T-cell (primary cell): ENCODE data around the gene SMU1. TPM values are rescaled to one million over a fixed set of nuclear protein-coding genes. Genes with fewer than 3 reads are reported as not detected.
A peak's percentile ranks its signal among the peaks of the same experiment; 100 is the strongest.

Experiments used
- ATAC-seq, 4 experiments: fragments of 200-7000 bp in 3 of 4; fragments of 150-1000 bp in 1 of 4; cut with Tn5 transposase; replicated peaks in 1 of 4; 1 replicate in 3 of 4; 2 replicates in 1 of 4; pipeline ENCODE4 v1.10.0; 2021; ENCODE audit warnings: moderate library complexity in 3 of 4, mild to moderate bottlenecking in 2 of 4, moderate number of reproducible peaks in 1 of 4
- CTCF ChIA-PET, 2 donors: fragments of 300-600 bp; sonication (Branson Sonifier 250); formaldehyde crosslinking; loops; one replicate each; lab custom pipeline; 2022; ENCODE audit warnings: antibody characterized with exemption in 2 of 2; lab: Charles Lee
- POLR2A ChIA-PET, 2 donors: fragments of 300-600 bp; sonication (Branson Sonifier 250); formaldehyde crosslinking; loops; one replicate each; lab custom pipeline; 2022; ENCODE audit warnings: antibody characterized with exemption in 2 of 2; lab: Charles Lee
- DNase-seq, 35 experiments: peaks; one replicate each; pipeline versions ENCODE4 v3.0.0 to v3.0.0-alpha.2; 2013 to 2023
- H3K27ac ChIP-seq: one replicate; pipeline ENCODE4 v1.5.1; 2013; ENCODE audit warnings: low read length
- H3K27me3 ChIP-seq, 2 experiments: replicated peaks in 1 of 2; 1 replicate in 1 of 2; 2 replicates in 1 of 2; pipeline versions ENCODE4 v1.6.1 to v1.7.0; 2013; ENCODE audit warnings: low read length in 1 of 2, mixed read lengths in 1 of 2; ENCODE audit not compliant: control insufficient read depth in 2 of 2, insufficient read depth in 2 of 2; ENCODE audit errors: extremely low read depth in 1 of 2
- H3K36me3 ChIP-seq, 2 donors: 1 replicate in 1 of 2; 2 replicates in 1 of 2; pipeline versions ENCODE4 v1.6.1 to v1.7.0; 2013; ENCODE audit warnings: low read length in 1 of 2; ENCODE audit not compliant: control insufficient read depth in 2 of 2, insufficient read depth in 1 of 2; ENCODE audit errors: extremely low read depth in 1 of 2
- H3K4me1 ChIP-seq, 2 experiments: 1 replicate in 1 of 2; 2 replicates in 1 of 2; pipeline versions ENCODE4 v1.6.1 to v1.7.0; 2013; ENCODE audit warnings: low read length in 2 of 2, mixed read lengths in 1 of 2; ENCODE audit not compliant: insufficient read depth in 2 of 2, control insufficient read depth in 1 of 2; ENCODE audit errors: extremely low read depth in 1 of 2
- H3K4me3 ChIP-seq, 2 donors: 1 replicate in 1 of 2; 2 replicates in 1 of 2; pipeline versions ENCODE4 v1.5.1 to v1.7.0; 2013; ENCODE audit warnings: mild to moderate bottlenecking in 2 of 2, low read length in 1 of 2, moderate library complexity in 1 of 2; ENCODE audit not compliant: control insufficient read depth in 1 of 2; ENCODE audit errors: extremely low read depth in 1 of 2
- H3K9me3 ChIP-seq: 2 replicates; pipeline ENCODE4 v1.7.0; 2013
- H3K27ac Mint-ChIP-seq, 2 donors: one replicate each; pipeline ENCODE4 v1.8.0; 2020 to 2021; ENCODE audit warnings: mild to moderate bottlenecking in 2 of 2, mixed read lengths in 2 of 2
- H3K27me3 Mint-ChIP-seq, 2 donors: one replicate each; pipeline ENCODE4 v1.8.0; 2021 to 2022; ENCODE audit warnings: mixed read lengths in 2 of 2
- H3K36me3 Mint-ChIP-seq: one replicate; pipeline ENCODE4 v1.8.0; 2021; ENCODE audit warnings: mixed read lengths
- H3K4me1 Mint-ChIP-seq, 3 donors: one replicate each; pipeline ENCODE4 v1.8.0; 2020 to 2022; ENCODE audit warnings: mixed read lengths in 3 of 3, mild to moderate bottlenecking in 1 of 3
- H3K4me3 Mint-ChIP-seq, 3 donors: one replicate each; pipeline ENCODE4 v1.8.0; 2020 to 2022; ENCODE audit warnings: mild to moderate bottlenecking in 3 of 3, mixed read lengths in 3 of 3, moderate library complexity in 3 of 3
- H3K9me3 Mint-ChIP-seq, 3 donors: one replicate each; pipeline ENCODE4 v1.8.0; 2020 to 2022; ENCODE audit warnings: mixed read lengths in 3 of 3
- WGBS: methylation state at CpG from one replicate; pipeline ENCODE4 v1.1.5; 2013; ENCODE audit warnings: missing lambda C conversion rate; ENCODE audit not compliant: insufficient coverage; 5-methylcytosine and 5-hydroxymethylcytosine counted together
- total RNA-seq, 35 experiments: library from RNA in 6 of 35; stranded (reverse) in 6 of 35; fragments of 120-200 nt in 1 of 35; gene quantifications; one replicate each; pipeline versions ENCODE4 v1.2.1 to v1.2.4 and lab custom pipeline; 2013 to 2026

The SMU1 gene
- total RNA-seq: 10 to 100 TPM; 22.6 to 25.5 (median 24.4) TPM
- 34.6 TPM for total RNA-seq (2013)
- total RNA-seq (lab: John Stamatoyannopoulos, UW): 108 to 230 (median 153) reads per million in 29 experiments

DNA sequence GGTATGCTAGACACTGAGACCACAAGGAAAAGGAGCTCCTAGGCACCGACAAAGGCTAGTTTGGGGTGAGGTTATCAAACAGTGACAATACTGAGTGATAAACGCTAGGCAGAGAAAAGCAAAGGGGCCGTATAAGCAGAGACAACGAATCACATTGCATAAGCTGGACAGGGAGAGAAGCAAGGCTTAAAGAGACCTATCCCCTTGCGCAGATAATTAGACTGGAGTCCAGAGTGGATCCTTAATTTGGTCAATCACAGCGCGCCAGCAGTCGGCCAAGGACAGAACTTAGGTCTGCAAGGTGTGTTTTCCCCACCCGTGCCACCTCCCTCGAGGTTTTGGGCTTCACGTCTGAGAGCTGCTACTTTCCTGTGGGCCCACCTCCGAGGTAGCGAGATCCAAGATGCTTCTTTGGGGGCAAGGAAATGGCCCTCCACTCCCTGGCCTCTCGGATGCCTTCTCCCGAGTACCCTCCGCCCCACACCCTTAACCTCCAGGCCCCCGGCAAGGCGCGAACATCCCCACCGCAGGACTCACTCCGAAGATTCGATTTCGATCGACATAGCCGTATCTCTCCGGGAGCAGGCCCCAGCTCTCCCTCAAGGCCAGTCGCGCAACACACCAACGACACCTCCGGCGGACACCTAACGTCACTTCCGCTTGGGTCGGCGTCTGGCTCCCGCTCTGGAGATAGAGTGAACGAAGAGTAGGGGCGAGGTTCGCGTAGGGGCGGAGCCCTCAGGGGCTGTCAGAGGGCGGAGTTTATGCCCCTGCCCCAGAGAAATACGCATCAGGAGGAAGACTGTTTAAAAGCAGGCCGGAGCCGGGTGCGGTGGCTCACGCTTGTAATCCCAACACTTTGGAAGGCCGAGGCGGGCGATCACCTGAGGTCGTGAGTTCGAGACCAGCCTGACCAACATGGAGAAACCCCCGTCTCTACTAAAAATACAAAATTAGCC lies at the start of gene SMU1:
Gene SMU1, minus strand, starts transcription at position 629 of the 959 bp plus-strand sequence. Its CDS starts 66 bp downstream, at position 563.
- Mint-ChIP-seq H3K4me3 (peak within 1 kb of the TSS; percentile 91 to 99 (median 97)), H3K27me3 (no peaks in the 10 kb centered on the region), H3K27ac (peak within 1 kb of the TSS; percentile 97 to 100), H3K9me3 (no peaks in the 10 kb centered on the region), H3K36me3 (peaks cover 17% of the 10 kb centered on the region), H3K4me1 (peaks cover 49 to 54% (median 51%) of the 10 kb centered on the region in 3 donors)
- Histone ChIP-seq H3K36me3 (peaks cover 8 to 24% of the 10 kb centered on the region in 2 donors), H3K4me3 (peak within 1 kb of the TSS; percentile 76 to 86), H3K4me1 (peaks cover 19 to 23% of the 10 kb centered on the region in 2 experiments), H3K9me3 (no peaks in the 10 kb centered on the region), H3K27me3 (no peaks in the 10 kb centered on the region), H3K27ac (peak within 1 kb of the TSS; percentile 86)
- CTCF ChIA-PET: interaction anchor here (0.5 to 1.5 kb wide), 7 partner anchors 12 to 227 kb away, joined by 3 to 8 read pairs (median 4); partner anchors contain the start of gene NFX1 (in 1 of the 2)
- ATAC-seq (peak; percentile 94 to 99 (median 98)), DNase-seq (peak; percentile 83 to 98 (median 96))
- under 1% methylated on average over 50 of the region's 53 CpGs for WGBS
- POLR2A ChIA-PET: interaction anchor here (0.6 to 2.0 kb wide), 12 partner anchors 9 to 213 kb away, joined by 3 to 11 read pairs (median 4); partner anchors contain the start of gene DNAJA1 (in 2 of the 2)

DNA sequence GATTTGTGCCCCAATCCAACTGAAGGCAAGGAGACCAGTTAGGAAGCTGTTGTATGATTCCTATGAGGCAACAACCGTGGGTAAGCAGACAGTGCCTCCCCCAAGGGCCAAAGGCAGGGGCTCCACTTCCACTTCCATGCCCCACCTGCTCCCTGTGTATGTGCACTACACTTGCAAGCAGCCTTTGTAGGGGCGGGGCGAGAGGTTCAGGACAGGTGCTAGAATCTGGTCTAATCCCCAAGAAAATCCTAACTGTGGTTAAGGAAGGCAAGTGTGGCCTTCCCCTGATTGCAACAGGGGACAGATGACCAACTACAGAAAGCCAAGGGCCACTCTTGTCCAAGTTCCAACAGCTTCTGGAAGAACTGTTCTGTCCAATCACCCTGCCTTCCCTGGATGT lies 49.0 kb upstream of the SMU1 start:
- POLR2A ChIA-PET: no interaction called here
- peak overlapping the region in 1 of 2 donors; percentile 47 for H3K27ac Mint-ChIP-seq
- WGBS: 100% methylated on average over 1 of the region's 3 CpGs
- H3K27me3 Mint-ChIP-seq: no peaks in the 10 kb centered on the region
- H3K4me3 ChIP-seq: no peak overlapping the region
- H3K4me1 ChIP-seq: peaks cover 0 to 40% of the 10 kb centered on the region in 2 experiments
- DNase-seq (no peak), ATAC-seq (no peak)
- H3K36me3 Mint-ChIP-seq: peaks cover 62% of the 10 kb centered on the region
- H3K36me3 ChIP-seq: peaks cover 7 to 74% of the 10 kb centered on the region in 2 donors
- no peaks in the 10 kb centered on the region for H3K27me3 ChIP-seq
- H3K9me3 ChIP-seq: no peaks in the 10 kb centered on the region
- peak overlapping the region; percentile 16 for H3K27ac ChIP-seq
- H3K4me1 Mint-ChIP-seq: peaks cover 35 to 70% (median 48%) of the 10 kb centered on the region in 3 donors
- H3K9me3 Mint-ChIP-seq: no peaks in the 10 kb centered on the region
- H3K4me3 Mint-ChIP-seq: no peak overlapping the region
- CTCF ChIA-PET: interaction anchor here (0.7 to 1.0 kb wide), 2 partner anchors 15 to 42 kb away, joined by 3 read pairs; no protein-coding TSS in a partner anchor

DNA sequence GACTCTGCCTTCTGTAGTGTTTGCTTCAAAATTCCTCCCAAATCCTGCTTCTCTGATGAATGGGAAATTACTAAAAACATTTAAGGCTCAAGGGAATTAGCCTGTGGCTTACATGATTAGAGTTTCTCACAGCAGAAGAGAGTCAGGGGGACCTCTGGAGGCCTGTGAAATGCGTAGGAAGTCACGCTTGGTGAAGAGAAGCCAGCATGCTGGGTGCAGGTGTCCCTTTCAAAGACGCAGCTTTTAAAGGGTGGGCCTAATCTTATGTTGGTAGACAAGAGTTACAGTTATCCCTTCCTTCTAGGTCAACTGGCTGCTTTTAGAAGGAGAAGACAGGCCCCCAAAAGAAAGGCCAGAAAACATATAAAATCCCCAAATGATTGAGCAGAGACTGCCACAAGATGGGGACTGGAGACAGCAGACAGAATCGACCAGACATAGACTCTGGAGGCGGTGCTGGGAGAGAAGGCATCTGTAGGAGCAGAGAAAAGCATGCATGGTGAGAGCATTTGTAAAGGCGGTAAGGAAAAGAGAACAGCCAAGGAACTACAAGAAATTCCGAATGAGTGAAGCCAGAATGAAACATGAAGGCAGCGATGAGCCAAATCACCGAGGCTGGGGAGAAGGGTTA lies 48.4 kb upstream of the SMU1 start:
- H3K9me3 ChIP-seq: no peaks in the 10 kb centered on the region
- peaks cover 64% of the 10 kb centered on the region for H3K36me3 Mint-ChIP-seq
- H3K4me1 Mint-ChIP-seq: peaks cover 33 to 69% (median 42%) of the 10 kb centered on the region in 3 donors
- CTCF ChIA-PET: interaction anchor here (0.6 to 1.0 kb wide), 3 partner anchors 16 to 101 kb away, joined by 3 read pairs; no protein-coding TSS in a partner anchor
- whole genome bisulfite sequencing: 94% methylated on average over 6 of the region's 9 CpGs
- POLR2A ChIA-PET: interaction anchor here in 1 of 2 donors (0.7 kb wide), 1 partner anchor 44 kb away, joined by 5 read pairs; no protein-coding TSS in a partner anchor
- H3K4me3 Mint-ChIP-seq: no peak overlapping the region
- no peaks in the 10 kb centered on the region for H3K9me3 Mint-ChIP-seq
- H3K27me3 Mint-ChIP-seq: no peaks in the 10 kb centered on the region
- H3K4me3 ChIP-seq: no peak overlapping the region
- peaks cover 0 to 34% of the 10 kb centered on the region in 2 experiments for H3K4me1 ChIP-seq
- H3K27ac ChIP-seq: peak overlapping the region; percentile 16
- ATAC-seq (peak in 1 of 4 experiments; percentile 34), DNase-seq (no peak)
- peak overlapping the region; percentile 39 to 41 for H3K27ac Mint-ChIP-seq
- H3K36me3 ChIP-seq: peaks cover 10 to 74% of the 10 kb centered on the region in 2 donors
- no peaks in the 10 kb centered on the region for H3K27me3 ChIP-seq

DNA sequence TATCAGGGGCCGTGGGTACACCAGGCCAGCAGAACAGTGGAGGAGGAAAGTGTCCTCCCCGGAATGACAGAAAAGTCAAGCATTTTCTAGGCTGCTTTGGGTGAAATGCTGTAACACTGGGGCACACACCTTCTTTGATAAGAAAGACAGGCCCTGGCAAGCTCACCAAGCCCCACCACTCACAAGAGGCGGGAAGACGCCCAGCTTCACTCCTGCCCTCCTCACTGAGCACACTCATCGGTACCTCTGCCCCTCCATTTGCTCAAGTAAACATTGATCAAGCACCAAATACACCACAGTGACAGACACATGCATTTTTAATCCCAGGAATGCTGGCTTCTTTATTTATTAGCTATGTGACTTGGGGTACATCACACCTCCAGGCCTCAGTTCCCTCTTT lies 47.6 kb upstream of the SMU1 start:
- Mint-ChIP-seq H3K27me3 (no peaks in the 10 kb centered on the region), H3K9me3 (no peaks in the 10 kb centered on the region), H3K27ac (peak overlapping the region; percentile 8 to 39), H3K36me3 (peaks cover 63% of the 10 kb centered on the region), H3K4me1 (peaks cover 34 to 67% (median 37%) of the 10 kb centered on the region in 3 donors), H3K4me3 (no peak overlapping the region)
- no CpG with 5 or more reads among the region's 5 CpGs for WGBS
- Histone ChIP-seq H3K9me3 (no peaks in the 10 kb centered on the region), H3K4me3 (no peak overlapping the region), H3K36me3 (peaks cover 5 to 74% of the 10 kb centered on the region in 2 donors), H3K27me3 (no peaks in the 10 kb centered on the region), H3K27ac (peak overlapping the region; percentile 11), H3K4me1 (peaks cover 0 to 27% of the 10 kb centered on the region in 2 experiments)
- DNase-seq (no peak), ATAC-seq (no peak)
- ChIA-PET POLR2A (interaction anchor here in 1 of 2 donors (0.7 kb wide), 1 partner anchor 45 kb away, joined by 5 read pairs; no protein-coding TSS in a partner anchor), CTCF (interaction anchor here in 1 of 2 donors (0.6 kb wide), 1 partner anchor 102 kb away, joined by 3 read pairs; no protein-coding TSS in a partner anchor)

DNA sequence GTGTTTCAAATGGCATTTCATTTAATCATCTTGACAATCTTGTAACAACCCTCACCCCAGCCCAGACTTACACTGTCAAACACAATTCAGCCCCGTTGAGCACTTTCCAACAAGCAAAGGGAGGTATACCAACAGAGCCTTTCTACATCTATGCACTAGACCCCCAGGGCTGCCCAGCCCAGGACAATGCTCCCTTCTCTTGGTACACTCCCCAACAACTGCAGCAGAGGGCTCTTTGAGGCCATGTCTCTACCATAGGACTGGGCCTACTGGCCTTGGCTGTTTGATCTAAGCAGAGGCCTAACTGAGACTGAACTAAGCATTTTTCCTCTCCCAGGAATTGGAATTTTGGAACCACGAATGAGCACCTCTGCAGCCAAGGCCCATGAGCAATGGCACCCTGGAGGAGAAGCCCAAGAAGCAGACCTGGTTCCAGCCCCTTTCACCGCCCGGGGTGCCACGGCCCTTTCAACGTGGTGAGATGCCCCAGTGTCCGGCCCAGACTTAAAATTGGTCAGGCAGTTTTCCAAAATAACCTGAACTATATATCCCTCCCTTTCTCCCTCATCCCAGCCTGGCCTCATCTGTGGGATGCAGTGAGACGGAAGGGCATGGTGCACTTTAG lies 47.0 kb upstream of the SMU1 start:
- Mint-ChIP-seq H3K27me3 (no peaks in the 10 kb centered on the region), H3K27ac (peak overlapping the region in 1 of 2 donors; percentile 39), H3K9me3 (no peaks in the 10 kb centered on the region), H3K4me1 (peaks cover 33 to 67% (median 39%) of the 10 kb centered on the region in 3 donors), H3K36me3 (peaks cover 59% of the 10 kb centered on the region), H3K4me3 (no peak overlapping the region)
- Histone ChIP-seq H3K9me3 (no peaks in the 10 kb centered on the region), H3K27ac (no peak overlapping the region), H3K4me1 (peaks cover 0 to 23% of the 10 kb centered on the region in 2 experiments), H3K36me3 (peaks cover 4 to 72% of the 10 kb centered on the region in 2 donors), H3K27me3 (no peaks in the 10 kb centered on the region), H3K4me3 (no peak overlapping the region)
- ChIA-PET CTCF (no interaction called here), POLR2A (no interaction called here)
- 96% methylated on average over 2 of the region's 8 CpGs for WGBS
- ATAC-seq: peak in 1 of 4 experiments; percentile 24
- DNase-seq: no peak
